H1 (cell line): Measurements from ENCODE around the gene MVD.

Experiments used
- GTF2F1 ChIP-seq: IDR thresholded peaks from 2 replicates; pipeline ENCODE4 v1.6.1; 2012; ENCODE audit warnings: low read depth, low read length, improper control_type of control experiment, borderline replicate concordance
- RNF2 ChIP-seq: fragments of 200-900, 300-1000 bp; sonication (generic); IDR thresholded peaks from 2 replicates; pipeline ENCODE4 v1.7.1; 2016; ENCODE audit warnings: borderline replicate concordance, low read depth, mild to moderate bottlenecking, antibody characterized with exemption, low read length; ENCODE audit not compliant: poor library complexity, severe bottlenecking; ENCODE audit errors: missing control alignments
- USF2 ChIP-seq: IDR thresholded peaks from 2 replicates; pipeline ENCODE4 v1.6.1; 2011; ENCODE audit warnings: low read length, improper control_type of control experiment

GRCh38 chr16:88700636-88701482 lies 38.0 kb upstream of the MVD start:
- TF ChIP-seq GTF2F1 (no peak), USF2 (no peak), RNF2 (no peak)
